Mesenteric fat pad (tissue), 1 donor: ENCODE data around the gene WNT8A. TPM values are rescaled to one million over a fixed set of nuclear protein-coding genes. Genes with fewer than 3 reads are reported as not detected.

ENCODE experiments used
- DNase-seq: peaks from one replicate; pipeline ENCODE4 v3.0.0-alpha.2; 2020; ENCODE audit warnings: low spot score
- total RNA-seq: library from RNA; stranded (reverse); fragmentation: NEBNext Ultra II Directional; extraction: Animal tissue kit (Norgen Biotek cat#: 25700); gene quantifications from one replicate; pipeline ENCODE4 v1.2.1, GENCODE V29; 2021
- donor health status: DM: yes; HTN: yes; CAD: no.

The WNT8A gene
- total RNA-seq, 1 donor from 2014 or later, result not detected

DNA sequence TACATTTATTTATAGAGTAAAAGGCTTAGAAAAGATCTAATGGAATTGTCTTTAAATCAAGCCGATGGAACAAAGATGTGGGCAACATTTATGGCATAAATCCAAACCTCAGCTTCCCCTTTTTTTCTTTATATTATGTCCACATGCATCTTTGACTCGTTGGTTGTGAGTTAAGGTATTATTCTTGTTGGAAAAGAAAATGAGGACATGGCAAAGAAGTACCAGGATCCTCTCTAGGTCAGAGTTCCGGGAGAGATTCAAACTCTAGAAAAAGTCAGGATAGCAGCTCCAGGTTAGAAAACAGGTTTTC lies 55.9 kb downstream of the WNT8A start:
- no peak for DNase-seq

DNA sequence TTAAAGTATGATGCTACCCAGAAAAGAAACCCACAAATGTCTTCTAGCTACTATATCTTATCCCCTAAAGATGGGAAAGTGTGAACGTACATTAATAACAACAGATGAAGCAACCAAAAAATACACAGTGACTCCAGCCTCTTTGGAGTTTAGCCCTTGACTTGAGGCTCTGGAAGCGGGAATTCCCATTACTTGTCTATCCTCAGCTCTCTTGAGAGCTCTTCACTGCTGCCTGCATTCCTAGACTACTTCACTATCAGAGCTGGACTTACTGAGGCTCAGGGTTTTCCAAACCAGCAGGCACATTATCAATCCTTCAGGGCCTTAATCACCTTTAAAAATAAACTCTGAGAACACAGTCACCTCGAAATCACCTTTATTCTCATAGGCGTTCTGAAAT lies 56.4 kb downstream of the WNT8A start:
- no peak for DNase-seq

Other genes starting within 250 kb of the WNT8A start
- gene MYOT, start 216.2 kb upstream of the WNT8A start, total RNA-seq, result 0.64 TPM
- not detected for gene PKD2L2, start 194.6 kb upstream of the WNT8A start, total RNA-seq
- gene FAM13B, start 51.0 kb upstream of the WNT8A start, total RNA-seq, result 39.3 TPM
- gene NME5, start 55.4 kb downstream of the WNT8A start, total RNA-seq, result 0.71 TPM
- gene BRD8, start 94.6 kb downstream of the WNT8A start, total RNA-seq, result 23.8 TPM
- not detected for gene KIF20A, start 95.1 kb downstream of the WNT8A start, total RNA-seq
- gene CDC23, start 129.3 kb downstream of the WNT8A start, total RNA-seq, result 18.1 TPM
- gene GFRA3, start 190.6 kb downstream of the WNT8A start, total RNA-seq, result not detected
- gene CDC25C, start 247.8 kb downstream of the WNT8A start, total RNA-seq, result not detected